NCI-H2081 (cell line): Measurements from ENCODE around the gene DPP9.
"Not testable (repeated sequence)": the region's sequence is repeated elsewhere in the genome, so short reads cannot be mapped to it uniquely, and the experiment has no call there.

Experiments used
- DNase-seq, 2 experiments: peaks; one replicate each; lab custom pipeline; 2025; lab: John Stamatoyannopoulos, UW

Gene DPP9

DNA sequence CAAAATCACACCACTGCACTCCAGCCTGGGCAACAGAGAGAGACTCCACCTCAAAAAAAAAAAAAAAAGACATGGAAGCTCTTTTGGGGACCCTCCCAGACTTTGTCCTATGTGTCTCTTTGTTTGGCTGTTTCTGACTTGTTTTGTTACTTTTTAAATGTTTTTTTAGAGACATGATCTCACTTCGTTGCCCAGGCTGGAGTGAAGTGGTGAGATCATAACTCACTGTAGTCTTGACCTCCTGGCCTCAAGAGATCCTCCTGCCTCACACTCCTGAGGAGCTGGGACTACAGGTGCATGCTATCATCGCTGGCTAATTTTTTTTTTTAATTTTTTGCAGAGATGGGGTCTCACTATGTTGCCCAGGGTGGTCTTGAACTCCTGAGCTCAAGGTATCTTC is 16.4 kb upstream of the DPP9 start:
- DNase-seq, result no peak

DNA sequence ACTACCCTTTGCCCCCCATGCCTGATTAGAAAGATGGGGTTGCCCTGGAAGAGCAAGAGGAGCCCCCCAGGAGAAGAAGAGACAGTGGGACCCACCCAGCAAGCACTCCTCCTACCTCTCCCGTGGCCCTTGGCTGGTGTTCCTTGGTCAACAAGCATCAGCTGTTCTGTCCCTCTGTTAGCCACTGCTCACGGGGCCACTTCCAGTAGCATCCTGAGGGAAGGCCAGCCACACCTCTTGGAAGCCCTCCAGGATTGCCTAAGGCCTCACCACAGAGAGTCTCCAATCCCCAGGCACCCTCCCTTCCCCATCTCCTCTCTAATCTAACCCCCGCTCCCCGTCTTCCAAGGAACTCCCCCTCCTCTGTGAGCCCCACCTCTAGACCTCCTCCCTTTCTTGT is 15.1 kb upstream of the DPP9 start:
- peak; percentile 41 to 57 for DNase-seq

DNA sequence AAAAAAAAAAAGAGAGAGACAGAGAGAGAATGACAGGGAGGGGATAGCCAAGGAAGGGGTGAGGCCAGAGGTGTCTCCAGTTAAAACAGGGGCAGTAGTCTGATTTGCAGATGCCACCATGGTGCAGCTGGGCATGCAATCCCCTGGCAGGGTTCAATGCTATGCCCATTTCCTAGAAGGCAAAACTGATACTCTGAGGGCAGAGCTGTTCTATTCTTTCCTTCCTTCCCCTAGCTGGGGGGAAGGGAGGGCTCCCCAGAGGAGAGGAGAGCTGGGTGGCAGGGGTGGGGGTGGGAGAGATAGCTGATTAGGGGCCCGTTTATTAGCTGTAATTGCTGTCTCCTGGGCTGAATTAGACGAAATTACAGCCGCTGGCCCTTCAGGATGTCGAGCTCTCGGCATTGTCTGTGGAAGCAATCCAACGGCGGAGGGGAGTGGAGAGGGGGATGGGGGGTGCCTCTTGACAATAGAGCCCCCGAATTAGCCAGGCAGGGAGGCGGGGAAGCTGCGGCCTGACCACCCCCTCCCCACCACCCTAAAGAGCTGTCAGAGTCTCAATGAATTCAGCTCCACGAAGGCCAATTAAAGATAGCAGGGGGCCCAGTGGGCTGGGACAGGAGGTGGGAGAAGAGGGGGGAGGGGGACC is 14.4 kb upstream of the DPP9 start:
- DNase-seq, result peak; percentile 71 to 75

DNA sequence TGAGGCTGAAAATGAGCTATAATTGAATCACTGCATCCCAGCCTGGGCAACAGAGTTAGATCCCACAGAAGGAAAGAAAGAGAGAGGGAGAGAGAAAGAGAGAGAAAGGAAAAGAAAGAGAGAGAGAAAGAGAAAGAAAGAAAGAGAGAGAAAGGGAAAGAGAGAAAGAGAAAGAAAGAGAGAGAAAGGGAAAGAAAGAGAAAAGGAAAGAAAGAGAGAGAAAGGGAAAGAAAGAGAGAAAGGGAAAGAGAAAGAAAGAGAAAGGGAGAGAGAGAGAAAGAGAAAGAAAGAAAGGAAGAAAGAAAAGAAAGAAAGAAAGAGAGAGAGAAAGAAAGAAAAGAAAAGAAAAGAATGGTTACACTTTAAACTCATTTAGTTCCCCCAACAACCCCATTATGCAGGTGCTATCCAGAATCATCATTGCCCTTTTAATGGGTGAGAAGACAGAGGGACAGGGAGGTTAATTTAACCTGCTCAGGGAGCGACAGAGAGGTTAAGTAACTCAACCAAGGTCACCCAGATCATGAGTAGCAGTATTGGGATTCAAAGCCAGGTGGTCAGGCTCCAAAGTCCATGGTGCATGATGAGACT is 10.2 kb upstream of the DPP9 start:
- no peak for DNase-seq

DNA sequence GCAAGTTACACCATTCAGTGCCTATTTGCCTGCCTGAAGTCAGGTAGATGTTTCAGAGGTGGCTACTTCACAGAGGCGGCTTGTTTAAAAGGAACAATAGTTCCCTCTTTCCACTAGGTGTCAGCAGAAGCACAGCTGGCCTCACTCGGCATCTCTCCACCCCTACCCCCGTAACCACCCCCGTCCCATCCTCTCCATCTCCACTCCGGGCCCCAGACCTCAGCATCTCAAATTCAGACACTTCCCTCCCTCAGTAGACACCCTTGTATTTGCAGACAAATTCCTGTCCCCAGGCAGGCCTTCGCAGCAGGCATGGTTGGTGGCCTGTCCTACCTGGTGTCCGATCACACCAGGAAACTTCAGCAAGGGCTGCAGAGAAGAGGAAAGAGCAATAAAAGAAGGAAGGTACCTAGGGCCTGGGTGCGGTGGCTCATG is 9.1 kb upstream of the DPP9 start:
- peak; percentile 71 to 75 for DNase-seq

DNA sequence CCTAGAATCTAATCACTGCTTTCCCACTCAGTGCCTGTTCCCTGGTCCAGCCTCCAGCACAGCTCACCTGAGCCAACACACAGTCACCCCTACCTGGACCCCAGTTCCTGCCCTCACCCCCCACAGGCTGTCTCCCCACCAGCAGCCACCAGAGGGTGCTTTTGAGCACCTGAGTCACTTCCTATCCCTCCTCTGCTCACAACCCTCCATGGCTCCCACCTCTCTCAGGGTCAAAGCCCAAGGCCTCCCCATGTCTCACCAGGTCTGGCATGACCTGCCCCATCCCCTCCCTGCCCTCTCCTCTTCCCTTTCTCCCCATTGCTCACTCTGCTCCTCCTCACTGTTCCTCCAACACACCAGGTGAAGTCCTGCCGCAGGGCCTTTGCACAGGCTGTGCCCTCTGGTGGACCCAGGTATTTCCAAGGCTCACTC is 7.1 kb upstream of the DPP9 start:
- no peak for DNase-seq

DNA sequence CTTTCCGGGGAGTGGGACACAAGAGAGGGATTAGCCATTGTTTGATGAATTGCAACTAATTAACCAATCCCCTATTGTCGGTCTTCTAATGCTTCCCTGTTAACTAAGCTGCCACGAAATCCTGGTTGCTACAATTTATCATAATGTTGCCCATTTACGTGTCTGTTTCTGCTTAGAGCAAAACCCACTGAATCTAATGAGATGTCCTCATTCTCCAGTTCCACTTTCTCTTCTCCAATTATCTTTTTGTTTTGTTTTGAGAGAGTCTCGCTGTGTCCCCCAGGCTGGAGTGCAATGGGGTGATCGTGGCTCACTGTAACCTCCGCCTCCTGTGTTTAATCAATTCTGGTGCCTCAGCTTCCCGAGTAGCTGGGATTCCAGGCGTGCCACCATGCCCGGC is 5.2 kb upstream of the DPP9 start:
- no peak for DNase-seq

DNA sequence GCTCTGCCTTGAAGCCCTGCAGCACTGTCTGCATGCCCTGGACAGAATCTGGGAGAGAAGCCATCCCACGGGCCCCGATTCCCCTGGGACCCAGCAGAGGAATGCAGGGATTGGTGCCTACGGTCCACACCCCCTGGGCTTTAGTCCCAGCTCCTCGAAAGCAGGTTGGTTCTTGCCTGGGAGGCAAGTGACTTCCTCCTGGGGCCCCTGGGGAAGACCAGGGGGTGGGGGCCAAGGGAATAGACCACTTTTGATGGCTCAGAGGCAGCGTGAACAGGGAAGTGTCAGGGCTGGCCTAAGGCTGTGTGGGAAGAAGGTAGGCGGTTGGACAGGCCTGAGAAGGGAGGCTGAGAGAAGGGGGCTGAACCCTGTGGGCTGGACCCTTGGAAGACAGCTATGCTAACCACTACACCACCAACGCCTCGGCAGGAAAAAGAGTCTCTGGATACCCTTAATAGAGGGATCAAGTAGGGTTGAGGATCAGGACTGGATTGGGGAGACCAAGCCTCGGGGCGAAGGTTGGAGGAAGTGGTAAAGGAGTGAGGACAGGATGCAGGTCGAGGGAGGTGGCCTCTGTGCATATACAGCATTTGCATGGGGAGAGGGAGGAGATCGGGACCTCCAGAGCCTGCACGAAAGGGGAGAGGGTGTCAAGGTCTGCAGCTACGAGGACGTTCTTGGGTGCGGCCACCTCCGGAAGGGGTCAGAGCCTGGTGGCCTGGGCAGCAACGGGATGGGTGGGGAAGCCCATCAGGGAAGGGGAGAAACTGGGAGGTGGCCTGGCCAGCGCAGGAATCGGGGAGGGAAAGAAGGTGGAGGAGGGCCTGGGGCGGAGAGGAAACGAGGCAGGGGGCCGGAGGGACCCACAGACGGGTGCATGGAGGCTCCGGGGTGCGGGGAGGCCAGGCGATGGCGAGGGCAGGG is 709 bp downstream of the DPP9 start:
- DNase-seq, result no peak

DNA sequence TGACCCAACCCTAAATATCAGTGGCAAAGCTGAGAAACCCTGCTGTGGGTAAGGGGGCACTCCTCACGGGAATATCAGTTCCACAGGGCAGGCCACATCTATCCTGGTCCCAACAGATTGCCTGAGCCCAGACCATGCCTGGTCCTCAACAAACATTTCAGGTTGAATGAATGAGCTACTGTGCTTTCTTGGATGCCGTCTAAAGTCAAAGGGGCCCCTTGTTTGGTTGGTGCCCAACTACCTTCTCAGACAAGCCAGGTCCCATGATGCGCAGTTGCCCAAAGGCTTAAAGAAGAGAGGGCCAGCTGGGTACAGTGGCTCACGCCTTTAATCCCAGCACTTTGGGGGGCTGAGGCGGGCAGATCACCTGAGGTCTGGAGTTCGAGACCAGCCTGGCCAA is 2.4 kb downstream of the DPP9 start:
- no peak for DNase-seq

DNA sequence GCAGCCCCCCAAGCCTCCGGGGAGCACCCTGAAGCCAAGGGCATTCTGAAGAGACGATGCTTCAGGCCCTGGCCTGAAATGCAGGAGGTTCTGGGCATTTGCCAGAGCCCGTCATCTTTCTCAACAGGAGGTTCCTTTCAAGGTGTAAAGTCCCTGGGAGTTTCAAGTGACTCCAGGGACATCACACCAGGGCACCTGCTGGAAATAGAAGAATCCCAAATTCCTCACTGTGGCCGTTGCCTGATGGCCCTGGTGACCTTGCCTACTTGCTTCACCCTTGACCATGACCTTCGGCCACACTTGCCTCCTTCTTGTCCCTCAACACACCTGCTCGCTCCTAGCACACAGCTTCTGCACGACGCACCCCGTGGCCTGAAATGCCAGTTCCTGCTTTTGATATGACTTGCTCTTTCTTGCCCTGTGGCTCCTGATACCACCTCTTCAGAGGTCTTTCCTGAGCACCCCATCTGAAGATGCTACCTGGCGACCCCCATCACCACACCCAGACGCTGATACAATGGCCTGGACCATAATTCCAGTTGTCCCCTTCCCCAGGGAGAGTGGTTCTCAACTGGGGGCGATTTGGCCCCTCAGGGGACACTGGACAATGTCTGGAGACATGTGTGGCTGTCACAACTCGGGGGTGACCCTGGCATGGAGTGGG is 3.5 kb downstream of the DPP9 start:
- no peak for DNase-seq

DNA sequence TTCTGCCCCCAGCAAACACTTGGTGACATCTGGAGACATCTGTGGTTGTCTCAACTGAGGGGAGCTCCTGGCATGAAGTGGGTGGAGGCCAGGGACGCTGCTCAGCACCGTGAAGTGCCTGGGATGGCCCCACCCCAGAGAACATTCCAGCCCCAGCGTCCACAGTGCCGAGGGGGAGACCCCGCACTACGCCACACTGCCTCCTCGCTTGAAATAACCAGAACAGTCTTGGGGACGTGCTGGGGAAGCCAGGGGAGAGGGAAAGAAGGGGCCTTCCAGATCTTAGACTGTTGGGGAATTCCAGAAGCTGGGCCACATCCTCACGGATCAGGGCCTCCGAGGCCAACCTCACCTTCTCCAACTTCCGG is 4.2 kb downstream of the DPP9 start:
- DNase-seq, result no peak

DNA sequence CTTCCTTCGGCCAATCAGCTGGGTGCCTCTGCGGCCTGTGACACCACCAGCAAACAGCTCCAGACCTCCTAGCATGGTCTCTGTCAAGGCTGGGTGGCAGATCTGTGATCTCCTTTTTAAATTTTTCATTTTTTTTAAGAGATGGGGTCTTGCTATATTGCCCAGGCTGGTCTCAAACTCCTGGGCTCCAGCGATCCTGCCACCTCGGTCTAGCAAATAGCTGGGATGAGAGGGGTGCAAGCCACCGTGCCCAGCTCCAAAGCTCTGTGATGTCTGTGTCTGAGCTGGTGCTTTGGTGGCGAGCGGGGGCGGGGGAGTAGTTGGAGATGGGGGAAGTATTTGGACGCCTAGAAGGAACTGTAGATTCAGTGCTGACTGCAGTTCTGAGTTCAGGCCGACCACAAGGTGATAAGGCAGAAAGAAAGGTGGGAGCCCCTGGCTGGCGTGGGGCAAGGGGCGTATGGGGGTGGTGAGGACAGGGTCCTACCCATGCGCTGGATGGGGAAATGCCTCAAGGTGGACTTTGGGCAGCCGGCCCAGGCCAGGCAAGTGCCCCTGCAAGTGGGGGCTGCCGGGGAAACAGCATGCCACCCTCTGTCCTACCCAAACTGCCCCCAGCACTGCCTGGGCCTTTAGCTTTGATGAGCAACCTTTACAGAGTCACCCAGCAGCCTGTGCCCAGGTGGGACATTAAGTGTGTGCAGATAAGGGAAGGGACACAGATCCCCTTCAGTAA is 5.5 kb downstream of the DPP9 start:
- DNase-seq, result no peak

DNA sequence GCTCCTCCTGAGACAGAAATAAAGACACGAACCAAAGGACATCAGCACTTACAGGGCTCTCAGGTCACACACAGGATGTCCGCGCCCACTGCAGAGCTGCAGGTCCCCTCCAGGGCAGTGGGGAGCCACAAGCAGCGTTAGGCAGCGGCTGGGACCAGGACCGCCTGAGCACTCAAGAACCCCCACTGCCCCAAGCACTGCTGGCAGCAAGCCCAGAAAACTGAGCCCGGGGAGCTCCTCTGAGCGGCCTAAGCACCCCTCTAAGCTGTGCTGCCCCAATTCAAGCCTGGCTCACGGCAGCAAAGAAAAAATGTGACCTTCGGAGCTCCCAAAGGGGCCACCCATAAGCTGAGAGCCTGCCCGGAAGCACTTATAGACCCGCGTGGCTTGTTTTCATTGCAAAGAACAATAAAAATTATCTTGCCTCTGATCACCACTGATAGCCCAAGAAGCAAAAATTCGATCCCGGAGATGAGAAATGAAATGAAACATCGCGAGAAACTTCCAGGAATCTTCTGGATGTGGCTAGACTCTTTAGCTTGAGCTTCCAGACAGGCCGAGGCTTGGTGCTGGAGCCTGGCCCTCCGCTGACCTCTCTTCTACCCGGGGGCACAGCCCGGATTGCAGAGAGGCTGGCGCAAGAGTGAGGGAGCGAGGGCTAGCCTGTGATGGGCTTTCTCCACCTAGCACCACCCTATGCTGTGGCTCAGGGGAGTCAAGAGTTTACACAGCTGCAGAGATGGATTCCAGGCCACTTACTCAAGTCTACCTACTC is 6.3 kb downstream of the DPP9 start:
- peak in 1 of 2 experiments; percentile 32 for DNase-seq

DNA sequence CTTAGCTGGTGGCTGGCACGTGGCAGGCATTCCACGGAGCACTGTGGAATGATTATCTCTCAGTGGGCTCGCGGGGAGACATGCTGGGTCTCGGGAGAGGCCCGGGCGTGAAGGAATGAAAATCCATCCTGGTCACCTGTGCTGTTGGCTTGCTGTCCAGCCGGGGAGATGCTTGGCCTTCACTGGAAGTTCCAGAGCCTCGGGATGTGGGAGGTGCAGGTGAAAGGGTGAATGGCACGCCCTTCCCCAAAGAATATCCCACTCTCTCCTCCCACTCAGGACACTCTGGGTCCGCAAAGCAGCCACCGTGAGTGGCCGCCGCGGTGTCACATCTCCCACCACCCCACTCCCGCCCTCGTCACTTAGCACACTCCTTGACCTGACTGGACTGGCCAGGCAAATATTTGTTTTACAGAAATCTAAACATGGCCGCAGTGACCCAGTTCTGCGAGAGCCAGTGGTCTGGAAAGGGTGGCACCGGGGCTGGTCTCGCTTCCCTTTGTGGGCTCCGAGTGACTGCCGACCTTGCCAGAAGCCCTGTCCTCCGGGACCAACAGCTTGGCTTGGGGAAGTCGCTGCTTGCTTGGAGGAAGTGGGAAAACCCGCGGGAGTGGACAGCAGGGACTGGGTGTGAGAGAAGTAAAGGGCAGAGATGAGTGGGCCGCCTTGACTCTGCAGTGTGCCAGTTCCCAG is 8.0 kb downstream of the DPP9 start:
- no peak for DNase-seq

DNA sequence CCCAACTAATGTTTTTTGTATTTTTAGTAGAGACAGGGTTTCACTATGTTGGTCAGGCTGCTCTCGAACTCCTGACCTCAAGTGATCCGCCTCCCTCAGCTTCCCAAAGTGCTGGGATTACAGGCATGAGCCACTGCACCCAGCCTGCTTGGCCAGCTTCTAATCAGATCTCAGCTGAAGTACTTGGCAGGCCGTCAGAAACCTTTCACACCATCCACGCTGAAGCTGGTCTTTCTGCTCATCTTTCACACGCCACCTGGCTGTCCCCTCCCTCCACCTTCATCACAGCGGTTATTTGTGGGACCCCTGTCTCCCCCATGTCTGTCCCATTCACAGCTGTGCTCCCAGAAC is 8.5 kb downstream of the DPP9 start:
- DNase-seq, result not testable (repeated sequence)

DNA sequence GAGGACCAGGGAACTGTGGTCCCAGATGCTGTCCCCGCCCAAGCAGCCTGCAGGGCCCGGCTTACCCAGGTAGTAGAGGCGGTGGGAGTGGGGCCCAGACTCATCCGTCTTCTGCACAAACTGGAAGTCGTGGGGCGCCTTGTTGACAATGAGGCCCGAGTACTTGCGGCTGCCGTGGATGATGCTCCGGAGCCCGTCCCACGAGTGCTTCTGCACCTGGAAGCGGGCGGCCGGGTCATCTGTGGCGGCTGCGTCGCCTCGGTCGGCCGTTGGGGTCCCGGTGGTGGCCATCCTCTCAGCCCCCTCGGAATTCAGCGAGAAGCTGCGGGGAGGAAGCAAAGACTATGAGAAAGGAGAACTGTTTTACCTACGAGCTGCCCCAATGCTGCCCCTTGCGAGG is 9.6 kb downstream of the DPP9 start:
- DNase-seq, result no peak

DNA sequence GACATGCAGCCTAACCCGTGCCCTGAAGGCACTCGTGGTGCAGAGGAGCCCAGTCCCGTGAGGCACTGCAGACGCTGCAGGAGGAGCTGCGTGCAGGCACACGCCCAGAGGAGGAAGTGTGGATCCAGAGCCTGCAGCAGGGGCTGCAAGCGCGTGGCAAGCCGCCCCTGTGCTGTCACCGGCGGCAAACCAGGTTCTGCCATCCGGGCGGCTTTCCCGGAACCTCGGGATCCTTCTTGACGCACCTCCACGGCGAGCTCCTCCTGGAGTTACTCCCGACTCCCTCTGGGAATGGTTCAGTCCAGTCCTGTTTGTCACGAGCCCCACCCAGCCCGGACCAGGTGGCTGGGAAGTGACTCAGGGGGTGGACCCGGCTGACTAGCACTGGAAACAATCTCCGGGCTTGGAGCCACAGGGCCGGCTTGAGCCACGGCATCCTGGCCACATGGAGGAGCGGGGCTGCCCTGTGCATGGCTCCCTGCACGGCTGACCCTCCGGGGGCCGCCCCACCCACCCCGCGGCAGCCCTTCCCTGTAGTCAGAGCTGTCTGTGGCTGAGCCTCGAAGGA is 10.2 kb downstream of the DPP9 start:
- no peak for DNase-seq

DNA sequence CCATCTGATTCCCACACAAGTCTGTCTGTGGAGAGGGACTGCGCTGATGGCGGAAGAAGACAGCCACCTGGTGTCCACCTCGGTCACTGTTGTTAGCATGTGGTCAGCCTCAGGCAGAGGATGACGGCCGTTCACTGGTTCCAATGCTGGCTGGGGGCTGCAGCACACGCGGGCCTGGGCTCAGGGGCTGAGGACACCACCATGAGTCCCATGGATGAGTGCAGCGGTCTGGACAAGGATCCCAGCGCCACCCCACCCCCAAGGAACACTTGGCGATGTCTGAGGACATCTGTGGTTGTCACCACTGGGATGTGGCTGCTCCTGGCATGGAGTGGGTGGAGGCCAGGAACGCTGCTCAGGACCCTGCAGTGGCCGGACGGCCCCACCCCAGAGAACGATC is 10.9 kb downstream of the DPP9 start:
- no peak for DNase-seq

DNA sequence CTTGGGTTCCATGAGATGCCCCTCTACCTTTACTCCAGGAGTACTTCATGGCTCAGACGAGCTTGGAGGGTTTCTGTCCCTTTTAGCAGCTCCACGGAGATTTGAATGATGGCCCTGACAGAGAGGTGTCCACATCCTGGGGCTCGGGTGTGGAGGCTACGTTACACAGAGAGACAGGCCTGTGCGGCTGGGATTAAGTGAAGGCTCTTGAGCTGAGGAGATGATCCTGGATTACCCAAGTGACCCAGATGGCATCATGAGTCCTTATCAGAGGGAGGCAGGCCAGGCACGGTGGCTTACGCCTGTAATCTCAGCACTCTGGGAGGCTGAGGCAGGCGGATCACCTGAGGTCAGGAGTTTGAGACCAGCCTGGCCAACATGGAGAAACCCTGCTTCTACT is 12.4 kb downstream of the DPP9 start:
- no peak for DNase-seq

DNA sequence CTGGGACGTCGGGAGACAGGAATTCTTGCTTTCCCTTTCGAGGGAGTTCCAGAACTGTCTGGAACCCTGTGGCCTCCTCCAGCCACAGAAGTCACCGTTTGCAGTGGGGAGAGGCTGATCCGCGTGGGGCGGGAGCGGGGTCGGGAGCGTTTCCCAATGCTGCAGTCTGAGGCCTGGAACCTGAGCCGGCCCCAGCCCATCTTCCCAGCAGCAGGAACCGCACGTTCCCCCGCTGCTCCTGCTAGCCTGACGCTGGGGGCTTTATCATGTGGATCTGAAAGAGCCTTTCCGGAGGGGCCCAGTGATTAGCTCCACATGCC is 13.4 kb downstream of the DPP9 start:
- no peak for DNase-seq
